GM10248 (cell line): ENCODE results near the gene DYSF.

Source experiments
- CTCF ChIA-PET: fragments of 300-600 bp; sonication (Branson Sonifier 250); formaldehyde crosslinking; extraction: SDS; loops from one replicate; lab custom pipeline; 2021; ENCODE audit warnings: antibody characterized with exemption; lab: Yijun Ruan, JAX
- POLR2A ChIA-PET: fragments of 350-650 bp; sonication (Branson Sonifier 250); formaldehyde crosslinking; extraction: SDS; loops from one replicate; lab custom pipeline; 2020; ENCODE audit warnings: antibody characterized with exemption; lab: Yijun Ruan, JAX
- DNase-seq: peaks from one replicate; pipeline ENCODE4 v3.0.0; 2012; ENCODE audit errors: extremely low spot score
- CTCF ChIP-seq: IDR thresholded peaks from 2 replicates; pipeline ENCODE4 v1.5.1; 2012; ENCODE audit warnings: mild to moderate bottlenecking, low read depth; ENCODE audit errors: extremely low read depth, missing control alignments, control extremely low read depth

Gene DYSF

GRCh38 chr2:71691747-71692441 lies 238.5 kb downstream of the DYSF start:
- ChIA-PET CTCF (interaction anchor here (1.7 kb wide), 1 partner anchor 10 kb away, joined by 5 read pairs; no protein-coding TSS in a partner anchor), POLR2A (no interaction called here)
- TF ChIP-seq CTCF: no peak
- DNase-seq: no peak

- ChIA-PET CTCF (interaction anchor here (1.7 kb wide), 1 partner anchor 11 kb away, joined by 5 read pairs; no protein-coding TSS in a partner anchor), POLR2A (no interaction called here)
- no peak for DNase-seq
- no peak for TF ChIP-seq CTCF
These were observed 239.4 kb downstream of the DYSF start for GRCh38 chr2:71692621-71693277.

GRCh38 chr2:71693286-71694270 lies 240.2 kb downstream of the DYSF start:
- ChIA-PET CTCF (interaction anchor here (1.7 kb wide), 1 partner anchor 12 kb away, joined by 5 read pairs; no protein-coding TSS in a partner anchor), POLR2A (no interaction called here)
- DNase-seq: no peak
- no peak for TF ChIP-seq CTCF

GRCh38 chr2:71694501-71695234 lies 241.3 kb downstream of the DYSF start:
- POLR2A ChIA-PET: no interaction called here

More at GRCh38 chr2:71694501-71695234, 241.3 kb downstream of the DYSF start:
- TF ChIP-seq CTCF: no peak
- CTCF ChIA-PET: no interaction called here
- DNase-seq: no peak
